ENCODE measurements around the gene SCAP. TPM values are rescaled to one million over a fixed set of nuclear protein-coding genes. Genes with fewer than 3 reads are reported as not detected.

SCAP gene
- total RNA-seq = 63.3 and 106 TPM in 2 replicates

DNA sequence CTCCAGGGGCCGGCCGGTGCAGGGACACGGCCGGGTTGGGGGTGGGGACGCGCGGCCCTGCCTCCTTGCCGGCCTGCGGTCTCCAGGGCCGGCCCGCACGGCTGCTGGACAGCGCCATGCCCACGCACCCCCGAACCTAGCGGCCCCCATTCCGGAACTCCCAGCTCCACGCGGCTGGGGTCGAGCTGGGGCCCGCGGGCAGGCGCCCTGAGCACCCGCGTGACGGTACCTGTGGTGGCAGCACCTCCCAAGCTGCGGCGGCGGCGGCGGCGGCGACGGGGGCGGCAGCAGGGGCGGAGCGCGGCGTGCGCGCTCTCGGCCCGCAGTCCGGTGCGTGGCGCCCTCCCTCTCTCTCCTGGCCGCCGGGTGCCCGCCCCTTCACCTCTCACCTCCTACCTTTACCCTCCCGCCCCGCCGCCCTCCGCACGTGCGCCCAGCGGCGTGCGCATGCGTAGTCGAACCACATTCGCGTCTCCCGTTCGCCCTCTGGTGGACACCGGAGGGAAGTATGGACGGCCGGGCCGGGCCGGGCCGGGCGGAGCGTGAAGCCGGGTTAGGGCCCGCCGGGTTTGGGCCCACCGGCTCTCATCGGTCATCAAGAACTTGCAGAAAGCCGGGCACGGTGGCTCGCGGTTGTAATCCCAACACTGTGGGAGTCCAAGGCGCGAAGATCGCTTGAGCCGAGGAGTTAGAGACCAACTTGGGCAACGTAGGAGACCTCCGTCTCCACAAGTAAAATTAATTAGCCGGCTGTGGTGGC lies at the start of gene SCAP:
Gene SCAP, minus strand, starts transcription at position 372 of the 760 bp plus-strand sequence. CDS start 32,948 bp downstream, outside the sequence.

DNA sequence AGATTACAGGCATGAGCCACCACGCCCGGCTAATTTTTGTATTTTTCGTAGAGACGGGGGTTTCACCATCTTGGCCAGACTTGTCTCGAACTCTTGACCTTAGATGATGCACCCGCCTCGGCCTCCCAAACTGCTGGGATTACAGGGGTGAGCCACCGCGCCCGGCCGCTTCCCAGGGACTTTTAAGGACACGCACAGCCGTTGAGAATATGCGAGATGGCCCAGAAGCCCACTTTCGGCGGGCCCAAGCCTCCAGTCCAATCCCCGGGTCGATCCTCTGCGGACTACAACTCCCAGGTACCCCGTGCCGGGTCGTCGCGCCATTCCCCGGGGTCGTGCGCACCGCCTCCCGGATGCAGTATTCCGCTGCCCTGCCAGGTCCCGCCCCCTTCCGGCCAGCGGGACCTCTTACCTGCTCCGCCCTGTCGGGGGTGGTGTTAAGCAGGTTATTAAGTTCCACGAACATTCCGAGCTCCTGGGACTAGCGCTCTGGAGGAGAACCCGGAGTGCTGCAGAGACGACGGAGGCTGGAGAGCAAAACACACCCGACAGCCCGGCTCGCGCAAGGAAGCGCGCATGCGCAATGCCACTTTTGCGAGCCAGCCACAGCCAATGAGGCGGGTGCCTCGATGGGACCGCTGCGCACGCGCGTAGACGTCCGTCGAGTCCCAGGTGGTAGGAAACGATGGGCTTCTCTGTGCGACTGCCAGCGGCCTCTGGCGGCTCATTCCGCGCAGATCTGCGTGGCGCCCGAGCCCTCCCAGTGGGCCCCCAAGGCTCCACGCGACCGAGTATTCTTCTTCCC lies 37.6 kb upstream of the SCAP start, which contains the start of gene ELP6:
Gene ELP6, minus strand, starts transcription at position 588 of the 805 bp plus-strand sequence. Its CDS starts 122 bp downstream, at position 466.

DNA sequence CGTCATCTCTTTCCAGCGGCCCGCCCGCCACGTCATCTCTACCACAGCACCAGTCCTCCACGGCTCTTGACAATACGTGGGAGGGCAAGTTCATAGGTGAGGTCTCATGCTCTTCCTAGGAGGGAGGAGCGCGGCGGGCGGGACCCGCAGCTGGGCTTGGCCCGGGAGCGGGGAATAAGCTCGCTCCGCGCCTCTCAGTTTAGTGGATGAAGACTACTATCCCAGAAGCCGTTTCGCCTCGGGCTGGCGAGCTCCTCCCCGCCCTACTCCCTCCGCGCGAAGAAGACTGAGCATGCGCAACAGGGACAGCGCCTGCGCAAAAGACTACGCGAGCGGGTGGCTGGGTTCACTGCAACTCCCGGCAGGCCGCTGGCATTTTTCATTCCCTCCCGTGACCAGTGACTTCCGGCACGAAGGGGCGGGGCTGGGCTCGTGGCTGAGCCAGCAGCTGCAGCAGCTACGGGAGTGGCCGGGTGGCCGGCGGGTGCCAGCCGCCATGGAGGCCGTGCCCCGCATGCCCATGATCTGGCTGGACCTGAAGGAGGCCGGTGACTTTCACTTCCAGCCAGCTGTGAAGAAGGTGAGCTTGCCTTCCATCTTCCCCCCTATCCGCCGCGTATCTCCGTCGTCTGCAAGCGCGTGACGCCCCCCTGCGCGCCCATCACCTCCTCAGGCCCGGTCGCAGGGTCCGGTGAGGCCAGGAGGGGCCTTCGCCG lies 95.0 kb downstream of the SCAP start, which contains the start of gene PTPN23:
Gene PTPN23, plus strand, starts transcription at position 421 of the 716 bp plus-strand sequence. Its CDS starts 76 bp downstream, at position 497.

Other genes with a start within 250 kb of the SCAP start
- gene KIF9, start 193.1 kb downstream of the SCAP start, total RNA-seq = 1.3 and 1.8 TPM in 2 replicates
- gene KLHL18, start 193.0 kb downstream of the SCAP start, total RNA-seq = 11.5 and 26.0 TPM in 2 replicates
- gene PTPN23, start 94.9 kb downstream of the SCAP start, total RNA-seq = 23.4 and 33.7 TPM in 2 replicates
- gene ELP6, start 37.8 kb upstream of the SCAP start, total RNA-seq = 22.3 and 31.7 TPM in 2 replicates
- gene CSPG5, start 102.9 kb upstream of the SCAP start, total RNA-seq = under 0.01 and 0.44 TPM in 2 replicates